Measurements from ENCODE around the gene ASB5. TPM values are rescaled to one million over a fixed set of nuclear protein-coding genes. Genes with fewer than 3 reads are reported as not detected.
"Not testable (repeated sequence)": the region's sequence is repeated elsewhere in the genome, so short reads cannot be mapped to it uniquely, and the experiment has no call there.

The ASB5 gene
- total RNA-seq, 2 donors from 2014 or later = 0.46 to 2.5 TPM

DNA sequence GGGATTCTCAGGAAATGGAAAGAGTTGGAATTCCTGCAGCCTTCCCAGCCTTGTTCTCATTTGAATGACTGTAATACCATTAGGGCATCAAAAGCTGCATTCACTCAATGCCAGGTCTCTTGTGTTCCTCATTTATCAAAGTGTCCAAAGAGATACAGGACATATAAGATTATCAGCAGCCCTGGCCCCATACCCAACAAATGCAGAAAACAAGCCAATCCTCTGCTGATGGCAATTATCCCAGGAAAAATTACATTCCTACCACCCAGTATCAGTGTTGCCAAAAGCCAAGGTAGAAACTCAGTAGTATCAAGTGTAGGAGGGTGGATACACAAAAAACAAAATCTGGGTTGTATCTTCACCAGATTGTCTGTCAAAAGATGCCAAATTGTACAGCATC is 18.5 kb upstream of the ASB5 start:
- intact Hi-C loops (cut with DNase I) = no loop called here
- DNase-seq (ENCODE audit: low spot score) = no peak

DNA sequence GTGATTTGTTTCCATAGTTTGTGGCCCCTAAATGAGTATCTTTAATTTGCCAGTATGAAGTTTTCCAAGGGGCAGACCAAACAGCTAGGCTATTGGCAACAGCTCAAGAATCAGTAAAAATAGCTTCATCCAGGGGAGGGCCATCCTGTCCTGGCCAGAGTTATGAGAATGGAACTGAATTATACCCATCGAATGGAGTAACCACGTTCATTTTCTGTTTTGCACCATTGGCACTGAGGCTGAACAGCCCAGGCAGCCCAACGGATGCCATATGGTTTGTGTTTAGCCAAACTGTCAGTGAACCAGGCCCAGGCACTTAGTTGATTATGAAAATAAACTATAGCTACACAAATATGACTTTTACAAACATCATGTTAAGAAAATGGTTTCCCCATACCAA is 17.7 kb upstream of the ASB5 start:
- DNase-seq (ENCODE audit: low spot score) = no peak
- intact Hi-C loops (cut with DNase I) = no loop called here

DNA sequence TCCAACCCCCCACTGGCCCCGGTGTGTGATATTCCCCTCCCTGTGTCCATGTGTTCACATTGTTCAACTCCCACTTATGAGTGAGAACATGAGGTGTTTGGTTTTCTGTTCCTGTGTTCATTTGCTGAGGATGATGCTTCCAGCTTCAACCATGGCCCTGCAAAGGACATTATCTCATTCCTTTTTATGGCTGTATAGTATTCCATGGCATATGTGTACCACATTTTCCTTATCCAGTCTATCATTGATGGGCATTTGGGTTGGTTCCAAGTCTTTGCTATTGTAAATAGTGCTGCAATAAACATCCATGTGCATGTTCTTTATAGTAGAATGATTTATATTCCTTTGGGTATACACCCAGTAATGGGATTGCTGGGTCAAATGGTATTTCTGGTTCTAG is 10.5 kb upstream of the ASB5 start:
- intact Hi-C loops (cut with DNase I) = loop anchor here in 1 of 2 donors (10.0 kb wide), 1 partner anchor 85 kb away; the partner anchor contains the start of gene SPATA4
- not testable (repeated sequence) for DNase-seq (ENCODE audit: low spot score)

DNA sequence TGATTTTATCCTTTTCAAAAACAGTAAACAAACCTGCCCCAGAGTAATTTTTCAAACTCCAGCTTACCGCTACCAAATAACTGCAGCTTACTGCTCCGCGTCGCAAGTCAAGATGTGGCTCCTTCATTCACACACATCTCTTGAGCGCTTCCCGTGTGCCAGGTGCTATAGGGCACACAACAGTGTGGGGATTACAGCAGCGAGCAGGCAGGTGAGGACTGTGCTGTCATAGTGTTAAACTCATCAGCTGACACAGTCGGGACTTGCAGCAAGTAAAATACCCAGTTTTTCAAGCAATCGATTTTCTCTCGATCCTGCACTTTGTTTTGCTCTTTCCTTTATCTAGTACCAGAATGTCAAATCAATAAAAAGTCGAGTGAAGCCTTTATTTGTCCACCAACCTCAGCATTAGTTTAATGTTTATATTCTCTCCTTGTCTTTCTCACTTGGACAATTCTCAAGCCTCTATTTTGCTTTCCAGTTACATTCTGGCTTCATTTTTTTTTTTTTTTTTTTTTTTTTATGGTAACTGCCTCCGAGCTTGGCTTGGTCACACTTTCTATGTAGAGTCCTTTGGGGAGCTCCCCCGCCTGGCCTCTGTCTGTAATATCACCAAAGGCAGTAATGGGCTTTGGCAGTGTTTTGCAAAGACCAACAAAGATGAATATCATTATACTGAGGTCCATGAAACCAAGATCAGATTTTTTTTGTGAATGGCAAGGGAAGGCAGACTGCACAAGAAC is 8.3 kb upstream of the ASB5 start:
- intact Hi-C loops (cut with DNase I) = loop anchor here in 1 of 2 donors (10.0 kb wide), 1 partner anchor 83 kb away; the partner anchor contains the start of gene SPATA4

DNA sequence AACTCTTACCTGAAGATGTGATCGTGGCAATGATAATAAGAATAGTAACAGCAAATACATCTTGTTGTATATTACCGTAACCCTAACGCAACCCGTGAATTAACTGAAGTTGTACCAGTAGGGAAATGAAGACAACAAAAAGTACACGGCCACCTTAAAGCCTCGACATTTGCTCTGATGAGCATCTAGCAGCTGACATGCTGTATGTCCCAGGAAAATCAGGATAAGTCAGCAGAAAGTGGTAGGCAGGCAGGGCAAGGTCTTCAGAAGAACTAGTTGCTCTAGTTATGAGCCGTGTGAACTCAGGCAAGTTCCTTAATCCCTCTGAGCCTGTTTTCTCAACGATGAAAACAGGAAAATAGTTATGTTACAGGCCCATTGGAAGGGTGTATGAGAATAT is 7.7 kb upstream of the ASB5 start:
- intact Hi-C loops (cut with DNase I) = loop anchor here in 1 of 2 donors (10.0 kb wide), 1 partner anchor 82 kb away; the partner anchor contains the start of gene SPATA4
- no peak for DNase-seq (ENCODE audit: low spot score)

More for the DNA sequence above, 8.3 kb upstream of the ASB5 start:
- DNase-seq (ENCODE audit: low spot score) = peak; percentile 83

DNA sequence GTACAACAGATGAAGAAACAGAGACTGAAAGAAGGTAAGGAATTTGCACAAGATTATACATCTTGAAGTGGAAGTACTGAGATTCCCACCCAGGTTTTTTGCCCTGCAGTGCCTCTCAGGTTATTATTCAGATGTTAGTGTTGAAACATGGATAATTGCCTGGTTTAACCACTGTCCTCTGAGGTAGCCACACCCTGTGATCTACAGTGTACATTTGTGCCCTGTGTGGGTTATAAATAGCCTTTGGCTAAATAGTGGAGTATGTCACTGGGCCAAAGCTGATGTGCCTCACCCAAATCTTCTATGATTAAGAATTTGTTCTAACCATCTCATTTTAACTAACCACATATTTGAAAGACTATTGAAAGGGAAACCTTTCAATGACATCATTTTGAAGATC is 5.4 kb upstream of the ASB5 start:
- no peak for DNase-seq (ENCODE audit: low spot score)
- intact Hi-C loops (cut with DNase I) = loop anchor here in 1 of 2 donors (10.0 kb wide), 1 partner anchor 80 kb away; the partner anchor contains the start of gene SPATA4

DNA sequence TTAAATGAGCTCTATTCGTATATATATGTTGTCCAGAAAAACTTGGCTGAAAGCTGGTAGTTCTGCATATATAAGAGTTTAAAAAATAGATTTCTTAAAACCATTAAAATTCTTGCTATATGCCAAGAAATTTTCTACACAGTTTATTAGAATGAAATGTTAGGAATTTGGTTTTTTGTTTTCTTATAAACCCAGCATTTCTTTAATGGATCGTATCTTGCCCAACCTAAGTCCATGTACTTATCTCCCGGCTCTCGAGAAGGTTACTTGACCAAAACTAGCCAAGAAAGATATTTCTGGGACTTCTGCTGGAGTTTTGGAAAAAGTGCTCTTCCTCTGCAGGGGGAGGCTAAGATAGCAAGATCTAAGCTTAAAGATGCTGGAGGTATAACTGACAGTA is 4.7 kb upstream of the ASB5 start:
- no peak for DNase-seq (ENCODE audit: low spot score)
- intact Hi-C loops (cut with DNase I) = loop anchor here in 1 of 2 donors (10.0 kb wide), 1 partner anchor 79 kb away; the partner anchor contains the start of gene SPATA4

DNA sequence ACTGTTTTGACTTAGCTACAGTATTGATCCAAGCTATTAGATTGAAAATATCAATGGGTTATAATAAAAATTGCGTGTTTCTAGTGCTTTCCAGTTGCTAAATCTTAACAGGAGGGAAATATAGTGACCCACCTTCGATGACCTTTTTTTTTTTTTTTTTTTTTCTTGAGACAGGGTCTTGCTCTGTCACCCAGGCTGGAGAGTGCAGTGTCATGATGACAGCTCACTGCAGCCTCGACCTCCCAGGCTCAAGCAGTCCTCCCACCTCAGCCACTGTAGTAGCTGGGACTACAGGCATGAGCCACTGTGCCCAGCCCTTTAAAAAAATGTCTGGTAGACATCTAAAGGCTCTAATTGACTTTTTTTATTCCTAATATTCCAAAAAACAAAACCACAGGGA is 3.8 kb upstream of the ASB5 start:
- intact Hi-C loops (cut with DNase I) = loop anchor here in 1 of 2 donors (10.0 kb wide), 1 partner anchor 78 kb away; the partner anchor contains the start of gene SPATA4

DNA sequence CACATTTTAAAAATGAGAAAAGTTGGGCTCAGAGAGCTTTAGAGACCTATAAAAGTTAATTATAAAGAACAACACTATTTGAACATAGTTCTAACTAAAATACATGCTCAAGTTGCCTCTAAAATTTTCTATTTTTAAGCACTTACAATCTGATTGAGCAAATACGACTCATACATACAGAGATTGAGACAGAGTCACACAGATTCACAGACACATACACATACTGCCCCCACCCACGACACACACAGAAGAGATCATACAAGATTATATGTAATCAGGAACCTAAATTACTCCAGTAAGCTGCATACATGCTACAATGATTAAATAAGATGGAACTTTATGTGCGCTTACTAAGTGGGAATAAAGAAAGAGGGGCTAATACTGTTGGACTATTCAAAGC is 2.7 kb upstream of the ASB5 start:
- intact Hi-C loops (cut with DNase I) = loop anchor here in 1 of 2 donors (10.0 kb wide), 1 partner anchor 77 kb away; the partner anchor contains the start of gene SPATA4
- DNase-seq (ENCODE audit: low spot score) = no peak

More for the DNA sequence above, 3.8 kb upstream of the ASB5 start:
- no peak for DNase-seq (ENCODE audit: low spot score)

DNA sequence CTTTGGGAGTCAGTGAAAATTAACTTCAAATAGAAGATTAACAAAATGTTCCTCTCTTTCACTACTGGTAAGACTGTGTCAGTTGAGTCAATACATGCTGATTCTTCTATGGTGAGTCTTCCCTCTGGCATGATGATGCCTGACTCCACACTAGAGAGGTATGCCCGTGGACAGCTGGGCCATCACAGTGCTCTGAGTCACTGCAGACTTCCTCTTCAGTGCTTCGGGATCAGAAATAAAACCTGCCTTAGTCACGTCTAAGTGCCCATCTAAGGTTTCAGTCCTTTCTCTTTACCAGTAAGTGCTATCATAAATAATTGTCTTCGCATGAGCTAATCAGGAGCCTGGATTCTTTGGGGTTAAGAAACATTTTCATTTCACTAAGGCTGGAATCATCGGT is 1.6 kb upstream of the ASB5 start:
- intact Hi-C loops (cut with DNase I) = loop anchor here in 1 of 2 donors (10.0 kb wide), 1 partner anchor 76 kb away; the partner anchor contains the start of gene SPATA4
- DNase-seq (ENCODE audit: low spot score) = no peak

DNA sequence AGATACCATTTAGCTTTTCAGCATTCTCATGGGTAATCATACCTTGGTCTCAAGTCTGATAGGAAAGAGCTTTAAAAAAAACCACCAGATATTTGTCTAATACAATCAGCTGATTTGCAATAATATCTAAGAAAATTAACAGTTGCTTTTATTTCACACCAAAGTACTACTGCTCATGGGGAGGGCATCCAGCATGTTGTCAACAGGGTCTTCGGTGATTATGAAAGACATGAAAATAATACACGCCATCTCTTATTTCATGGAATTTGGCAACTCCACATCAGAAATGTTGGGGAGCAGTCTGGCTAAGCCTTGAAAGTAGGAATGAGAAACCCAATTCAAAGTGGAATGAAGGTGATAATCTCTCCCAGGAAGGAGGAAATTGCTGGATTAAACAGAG is 3.0 kb downstream of the ASB5 start:
- DNase-seq (ENCODE audit: low spot score) = no peak
- intact Hi-C loops (cut with DNase I) = no loop called here

DNA sequence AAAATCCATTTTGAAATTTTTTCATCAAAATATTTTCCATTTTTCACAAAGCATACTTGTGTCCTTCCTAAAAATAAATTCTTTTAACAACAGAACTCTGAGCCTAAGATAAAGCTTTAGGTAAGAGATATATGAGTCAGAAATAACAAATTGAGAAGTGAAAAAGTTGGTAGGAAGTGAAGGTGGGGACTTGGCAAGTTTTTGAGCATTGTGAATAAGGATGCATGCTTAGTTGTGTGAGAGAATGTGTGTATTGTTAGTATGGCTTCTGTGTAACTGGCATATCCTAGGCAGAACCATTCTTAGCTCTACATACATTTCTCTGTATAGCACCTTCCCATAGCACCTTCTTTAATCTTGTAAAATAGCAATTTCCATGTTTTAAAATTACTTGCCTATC is 6.8 kb downstream of the ASB5 start:
- DNase-seq (ENCODE audit: low spot score) = no peak
- intact Hi-C loops (cut with DNase I) = no loop called here

DNA sequence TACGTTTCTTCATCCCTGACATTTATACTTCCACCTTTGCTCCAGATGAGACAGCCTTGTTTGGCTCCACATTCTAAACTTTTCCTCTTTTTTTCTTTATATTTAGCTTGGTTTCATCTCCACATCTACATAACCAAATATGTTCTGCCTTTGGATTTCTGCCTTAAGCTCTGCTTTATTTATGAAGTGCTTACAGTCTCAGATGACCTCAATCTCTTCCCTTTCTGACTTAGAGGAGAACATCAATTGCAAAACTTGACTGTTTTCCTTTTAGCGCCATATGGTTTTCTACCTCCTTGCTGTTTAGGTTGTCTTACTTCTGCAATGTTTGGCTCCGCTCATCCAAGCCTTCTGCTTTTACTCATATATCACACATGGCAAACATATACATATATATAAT is 7.5 kb downstream of the ASB5 start:
- intact Hi-C loops (cut with DNase I) = no loop called here
- DNase-seq (ENCODE audit: low spot score) = no peak

DNA sequence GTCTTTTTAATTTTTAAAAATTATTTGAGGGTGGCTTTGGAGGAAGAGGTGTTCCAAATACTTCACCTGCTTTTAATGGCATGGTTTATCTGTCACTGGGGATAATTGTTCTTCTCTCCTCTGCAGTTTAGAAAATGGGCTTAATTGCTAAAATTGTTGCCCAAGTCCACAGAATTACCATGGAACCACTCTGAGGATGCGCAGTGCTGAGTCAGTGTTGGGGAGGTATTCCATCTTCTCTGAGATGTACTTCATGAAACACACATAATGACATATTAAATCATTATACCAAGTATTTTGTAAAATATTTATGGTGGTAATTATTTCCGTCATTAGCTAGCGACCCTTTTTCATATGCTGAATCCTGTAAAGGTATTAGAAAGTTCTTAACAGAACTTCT is 8.0 kb downstream of the ASB5 start:
- DNase-seq (ENCODE audit: low spot score) = no peak
- intact Hi-C loops (cut with DNase I) = no loop called here

DNA sequence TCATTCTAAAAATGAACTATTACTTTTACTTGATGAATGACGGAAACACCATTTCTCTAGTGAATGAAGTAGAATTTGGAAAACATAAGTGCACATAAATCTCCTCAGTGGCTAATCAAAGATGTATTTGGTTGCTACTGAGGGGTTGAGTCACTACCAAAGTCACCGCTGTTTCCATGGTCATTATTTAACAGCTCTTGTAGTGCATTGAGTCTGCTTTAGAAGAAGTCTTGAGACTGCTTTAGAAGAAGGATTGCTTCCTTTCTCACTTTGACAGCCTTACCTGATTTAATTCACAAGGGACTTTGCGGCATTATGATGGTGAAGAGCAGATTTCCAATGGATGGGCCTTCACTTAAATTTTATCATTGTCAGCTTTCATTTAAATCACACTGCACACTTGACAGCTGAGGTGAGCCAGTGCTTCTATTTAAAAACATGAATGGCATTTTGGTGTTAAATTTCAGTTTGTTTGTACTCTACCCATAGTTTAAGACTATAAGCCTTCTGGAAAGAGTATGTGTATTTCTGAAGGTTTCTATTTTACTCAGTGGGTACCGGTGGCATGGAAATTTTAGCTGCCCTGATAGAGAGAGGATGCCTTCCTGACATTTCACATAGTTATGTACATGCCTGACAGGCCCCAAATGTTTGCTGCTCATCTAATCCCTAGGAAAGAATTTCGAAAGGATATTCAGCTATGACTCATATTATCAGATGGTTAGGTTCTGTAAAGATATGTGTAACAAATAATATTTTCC is 9.5 kb downstream of the ASB5 start:
- DNase-seq (ENCODE audit: low spot score) = no peak
- intact Hi-C loops (cut with DNase I) = no loop called here

DNA sequence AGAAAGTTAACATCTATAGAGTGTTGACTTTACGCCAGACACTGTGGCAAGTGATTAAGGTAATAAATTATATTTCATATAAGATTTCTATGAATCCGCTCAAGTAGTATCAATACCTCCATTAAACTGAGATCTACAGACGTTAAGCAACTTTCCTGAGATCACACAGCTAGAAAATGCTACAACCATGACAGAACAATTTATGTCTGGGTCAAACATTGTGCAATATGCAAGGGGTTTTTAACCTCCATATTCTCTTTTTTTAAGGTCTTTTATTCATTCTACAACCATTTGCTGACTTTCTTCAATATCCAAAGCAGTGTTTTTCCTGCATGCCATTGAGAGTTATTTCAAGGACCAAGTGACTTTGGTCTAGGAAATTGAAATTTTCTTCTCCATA is 10.9 kb downstream of the ASB5 start:
- no peak for DNase-seq (ENCODE audit: low spot score)
- intact Hi-C loops (cut with DNase I) = no loop called here

DNA sequence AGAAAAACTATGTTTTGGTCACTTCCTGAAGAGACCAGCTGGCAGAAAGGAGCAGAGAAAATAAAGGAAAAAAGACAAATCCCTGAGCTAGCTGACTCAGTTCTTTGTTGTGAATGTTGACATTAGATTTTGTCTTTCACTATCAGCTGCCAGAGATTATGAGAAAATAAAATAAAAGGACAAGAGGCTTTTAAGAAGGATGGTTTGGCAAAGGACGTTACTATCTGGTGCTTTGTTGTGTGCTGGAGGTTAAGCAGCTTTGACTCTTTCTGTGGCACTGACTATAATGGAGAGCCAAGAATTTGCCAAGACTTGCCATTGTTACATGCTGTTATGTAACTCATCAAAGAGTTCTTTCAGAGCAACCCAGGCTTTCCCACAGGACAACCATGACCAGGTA is 12.1 kb downstream of the ASB5 start:
- no peak for DNase-seq (ENCODE audit: low spot score)

DNA sequence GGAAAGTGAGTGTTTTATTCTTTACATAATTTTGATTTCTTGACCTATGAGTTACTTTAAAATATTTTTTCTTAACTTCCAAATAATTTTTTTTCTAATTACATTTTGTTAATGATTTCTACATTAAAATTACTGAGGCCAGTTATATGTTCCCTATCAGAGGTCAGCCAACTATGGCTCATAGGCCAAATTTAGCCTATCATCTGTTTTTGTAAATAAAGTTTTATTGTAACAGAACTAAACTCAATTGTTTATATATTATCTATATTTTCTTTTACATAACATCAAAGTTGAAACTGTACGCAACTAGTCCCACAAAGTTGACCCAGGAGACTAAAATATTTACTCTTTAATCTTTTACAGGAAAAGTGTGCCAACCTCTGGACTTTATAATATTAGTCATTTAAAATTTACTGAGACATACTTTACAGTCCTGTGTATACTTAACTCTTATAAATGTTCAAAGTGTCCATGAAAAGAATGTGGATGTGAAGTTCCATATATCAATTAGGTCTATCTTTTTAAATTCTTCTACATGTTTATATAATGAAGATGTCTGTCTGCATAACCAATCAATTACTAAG is 26.2 kb downstream of the ASB5 start:
- DNase-seq (ENCODE audit: low spot score) = no peak
- intact Hi-C loops (cut with DNase I) = no loop called here

More for the DNA sequence above, 12.1 kb downstream of the ASB5 start:
- intact Hi-C loops (cut with DNase I) = no loop called here

DNA sequence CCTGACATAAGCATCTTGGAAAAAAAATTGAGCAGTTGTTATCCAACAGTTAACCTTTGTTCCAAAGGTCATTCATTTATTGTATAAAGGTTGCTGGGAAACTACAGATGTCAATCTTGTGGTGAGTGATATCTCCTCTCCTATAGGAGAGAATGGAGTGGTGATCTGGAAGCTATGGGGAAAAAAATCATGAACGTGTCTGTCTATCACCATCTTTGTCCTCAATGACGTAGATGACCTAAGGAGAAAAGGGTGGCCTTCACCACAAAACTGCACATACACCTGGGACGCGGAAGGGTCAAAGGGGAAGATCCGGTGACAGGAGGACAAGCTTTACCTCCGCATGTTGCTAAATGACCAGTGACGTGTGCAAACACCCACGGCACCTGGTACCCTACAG is 27.3 kb downstream of the ASB5 start:
- intact Hi-C loops (cut with DNase I) = no loop called here
- no peak for DNase-seq (ENCODE audit: low spot score)

DNA sequence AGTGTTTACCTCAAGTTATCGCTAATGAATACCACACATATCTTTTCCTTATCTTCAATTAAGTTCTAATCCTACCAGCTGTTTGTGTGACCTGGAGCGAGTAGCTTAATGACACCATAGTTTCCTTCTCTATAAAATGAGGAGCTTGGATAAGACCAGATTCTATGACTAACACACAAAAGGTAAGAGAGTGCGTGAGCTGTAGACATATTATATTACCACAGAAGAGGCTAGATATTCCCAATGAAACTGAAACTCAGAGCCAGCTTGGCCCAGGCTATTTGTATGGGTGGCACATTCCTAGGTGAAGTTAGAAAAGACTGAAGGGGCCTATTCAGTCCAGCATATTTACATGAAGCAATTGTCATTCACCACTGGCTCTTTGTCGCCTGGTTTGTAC is 30.2 kb downstream of the ASB5 start:
- intact Hi-C loops (cut with DNase I) = no loop called here
- no peak for DNase-seq (ENCODE audit: low spot score)

All from posterior vena cava (tissue), 2 donors.